T47D (cell line): Measurements from ENCODE around the gene PROB1.
"Not testable (repeated sequence)": the region's sequence is repeated elsewhere in the genome, so short reads cannot be mapped to it uniquely, and the experiment has no call there.

Experiments
- DNase-seq, 2 experiments: peaks; one replicate each; pipeline versions ENCODE4 v3.0.0 to v3.0.0-alpha.2; 2011 to 2012; ENCODE audit warnings: low read depth in 1 of 2, low spot score in 1 of 2
- JUND ChIP-seq: IDR thresholded peaks from 2 replicates; pipeline ENCODE4 v1.6.1; 2012; ENCODE audit warnings: low read depth
- in situ Hi-C: cut with HindIII; loops from 2 replicates; pipeline ENCODE4 v1.10.0; 2016; ENCODE audit warnings: low sequenced_read_pairs, low pct_unique_long_range_greater_than_20kb

Gene PROB1

DNA sequence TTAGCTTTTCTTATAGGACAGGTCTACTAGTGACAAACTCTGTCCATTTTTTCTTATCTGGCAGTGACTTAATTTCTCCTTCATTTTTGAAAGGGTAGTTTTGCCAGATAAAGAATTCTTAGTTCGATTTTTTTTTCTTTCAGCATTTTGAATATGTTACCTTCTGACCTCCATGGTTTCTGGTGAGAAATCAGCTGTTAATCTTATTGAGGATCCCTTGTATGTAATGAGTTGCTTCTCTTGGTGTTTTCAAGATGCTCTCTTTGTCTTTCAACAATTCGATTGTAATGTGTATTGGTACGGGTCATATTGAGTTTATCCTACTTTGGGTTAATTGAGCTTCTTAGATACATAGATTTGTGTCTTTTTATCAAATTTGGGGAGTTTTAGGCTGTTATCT lies 40.7 kb downstream of the PROB1 start:
- TF ChIP-seq JUND = no peak
- DNase-seq = no peak
- in situ Hi-C loops = no loop called here

DNA sequence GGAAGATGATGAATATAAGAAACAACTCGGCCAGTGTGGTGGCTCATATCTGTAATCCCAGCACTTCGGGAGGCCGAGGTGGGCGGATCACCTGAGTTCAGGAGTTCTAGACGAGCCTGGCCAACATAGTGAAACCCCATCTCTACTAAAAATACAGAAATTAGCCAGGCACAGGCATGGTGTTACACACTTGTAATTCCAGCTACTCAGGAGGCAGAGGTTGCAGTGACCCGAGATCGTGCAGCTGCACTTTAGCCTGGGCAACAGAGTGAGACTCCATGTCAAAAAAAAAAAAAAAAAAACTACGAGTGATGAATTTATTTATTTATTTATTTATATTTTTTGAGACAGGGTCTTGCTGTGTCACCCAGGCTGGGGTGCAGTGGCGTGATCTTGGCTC lies 47.0 kb downstream of the PROB1 start:
- DNase-seq, in situ Hi-C loops: not testable (repeated sequence)

DNA sequence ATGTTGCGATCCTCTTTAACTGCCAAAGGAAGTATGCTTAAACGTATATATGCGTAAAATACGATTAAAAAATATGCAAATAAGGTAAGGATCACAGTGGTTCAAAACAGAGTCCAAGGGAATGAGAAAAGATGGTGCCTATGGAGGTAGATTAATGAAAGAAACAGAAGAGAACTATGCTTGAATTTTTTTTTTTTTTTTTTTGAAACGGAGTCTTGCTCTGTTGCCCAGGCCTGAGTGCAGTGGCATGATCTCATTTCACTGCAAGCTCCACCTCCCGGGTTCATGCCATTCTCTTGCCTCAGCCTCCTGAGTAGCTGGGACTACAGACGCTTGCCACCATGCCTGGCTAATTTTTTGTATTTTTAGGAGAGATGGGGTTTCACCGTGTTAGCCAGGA lies 49.5 kb downstream of the PROB1 start:
- in situ Hi-C loops = not testable (repeated sequence)

DNA sequence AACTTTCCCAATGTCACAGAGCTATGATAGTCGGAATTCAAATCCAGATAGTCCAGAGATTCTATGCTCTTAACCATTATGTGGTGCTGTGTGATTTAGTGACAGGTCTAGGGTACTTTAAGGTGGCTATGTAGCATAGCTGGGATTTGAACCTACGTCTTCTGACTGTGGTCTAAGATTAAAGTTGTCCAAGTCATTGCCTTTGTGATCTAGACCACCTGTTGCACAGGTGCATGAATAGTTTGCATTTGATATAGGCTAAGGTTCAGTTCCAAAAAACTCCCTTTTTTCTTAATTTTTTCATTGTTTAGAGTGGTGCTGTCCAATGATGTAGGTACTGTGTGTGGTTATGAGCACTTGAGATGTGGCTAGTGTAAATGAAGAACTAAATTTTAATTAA lies 50.7 kb downstream of the PROB1 start:
- in situ Hi-C loops = no loop called here
- no peak for TF ChIP-seq JUND
- no peak for DNase-seq

More for the DNA sequence above, 49.5 kb downstream of the PROB1 start:
- DNase-seq = not testable (repeated sequence)

DNA sequence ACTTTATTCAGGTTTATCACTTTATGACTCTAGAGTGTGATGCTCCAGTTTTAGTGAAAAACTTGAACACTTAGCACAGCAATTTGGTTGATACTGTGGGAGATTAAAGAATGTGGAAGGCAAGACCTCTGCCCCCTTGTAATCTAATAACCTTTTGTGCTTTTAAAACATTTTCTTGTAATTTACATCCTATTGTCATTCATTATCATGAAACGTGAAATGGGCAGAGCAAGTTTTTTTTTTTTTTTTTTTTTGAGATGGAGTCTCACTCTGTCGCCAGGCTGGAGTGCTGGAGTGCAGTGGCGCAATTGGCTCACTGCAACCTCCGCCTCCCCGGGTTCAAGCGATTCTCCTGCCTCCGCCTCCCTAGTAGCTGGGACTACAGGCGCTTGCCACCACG lies 51.4 kb downstream of the PROB1 start:
- DNase-seq = no peak
- in situ Hi-C loops = no loop called here
- no peak for TF ChIP-seq JUND

DNA sequence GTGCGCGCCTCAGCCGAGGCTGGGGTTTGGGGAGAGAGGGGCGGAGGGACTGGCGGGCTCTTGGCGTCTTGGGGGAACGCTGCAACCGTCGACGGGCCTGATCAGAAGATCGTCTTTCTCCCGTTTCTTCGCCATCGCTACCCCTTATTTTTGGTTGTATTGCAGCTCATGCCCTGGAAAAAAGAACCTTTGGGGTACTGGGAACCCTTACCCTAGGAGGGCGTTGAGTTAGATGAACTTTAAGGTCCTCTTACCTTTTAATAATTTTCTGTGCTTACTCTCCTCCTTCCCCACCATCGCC lies 52.5 kb downstream of the PROB1 start:
- in situ Hi-C loops = no loop called here
- no peak for TF ChIP-seq JUND
- no peak for DNase-seq

DNA sequence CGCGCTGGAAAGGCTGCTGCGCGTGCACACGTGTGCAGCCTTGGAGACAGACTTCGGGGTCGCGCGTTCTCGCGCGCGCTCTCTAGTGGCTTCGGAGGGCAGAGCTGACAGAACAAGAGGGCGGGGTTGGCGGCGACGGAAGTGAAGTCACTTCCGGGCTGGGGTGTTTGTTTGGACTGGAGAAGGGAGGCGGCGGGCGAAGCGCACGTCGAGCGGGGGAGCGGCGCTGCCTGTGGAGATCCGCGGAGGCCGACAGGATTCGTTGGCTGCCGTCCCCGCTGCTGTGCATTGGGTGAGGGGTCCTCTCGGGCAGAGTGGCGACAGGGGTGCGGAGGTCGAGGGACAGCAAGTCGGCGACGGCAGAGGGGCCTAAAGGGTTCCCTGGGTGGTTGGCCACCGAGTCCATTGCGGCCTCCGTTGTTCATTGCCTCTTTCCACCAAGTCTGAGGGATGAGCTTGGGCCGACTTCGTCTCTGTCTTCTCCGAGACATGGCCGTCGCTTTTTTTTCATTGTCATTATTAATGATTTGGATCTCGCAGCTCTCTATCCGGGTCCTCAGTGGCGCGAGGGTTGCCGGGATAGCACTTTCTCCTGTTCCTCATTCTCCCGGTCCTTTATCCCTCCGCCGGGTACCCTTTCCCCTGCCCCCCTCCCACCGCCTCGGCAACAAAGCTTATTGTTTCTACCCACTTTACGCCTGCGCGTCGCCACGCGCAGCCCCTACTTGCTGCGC lies 53.0 kb downstream of the PROB1 start, which contains the start of gene PAIP2:
Gene PAIP2 (plus strand): TSS at position 166 of the 734 bp plus-strand sequence. CDS start 21,931 bp downstream, outside the sequence.
- DNase-seq = peak; percentile 80 to 98
- TF ChIP-seq JUND = no peak
- in situ Hi-C loops = no loop called here

DNA sequence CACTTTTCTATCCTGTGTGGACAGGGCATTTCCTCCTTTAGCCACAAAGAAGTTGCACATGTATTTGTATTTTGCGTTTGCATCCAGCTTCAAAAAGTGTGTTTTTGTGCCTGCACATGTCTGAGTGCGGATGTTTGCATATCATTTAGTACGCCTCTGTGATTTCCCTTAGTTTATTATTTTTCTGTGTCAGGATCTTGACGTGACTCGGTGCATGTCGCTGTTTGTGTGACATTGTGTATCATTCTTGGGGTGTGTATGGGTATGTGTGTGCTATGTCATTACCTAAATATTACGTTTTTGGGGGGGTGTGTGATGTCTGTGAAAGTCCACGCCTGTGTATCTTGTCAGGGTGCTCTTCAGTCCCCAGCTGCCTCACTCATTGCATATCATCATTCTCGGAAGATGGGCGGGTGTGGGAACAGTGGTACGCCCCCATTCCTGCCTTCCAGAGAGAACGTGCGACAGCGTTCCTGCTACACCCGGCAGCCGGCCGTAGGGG lies 53.7 kb downstream of the PROB1 start:
- TF ChIP-seq JUND = no peak
- peak in 1 of 2 experiments; percentile 15 for DNase-seq
- in situ Hi-C loops = no loop called here
